ENCODE results near the gene DGCR6L. TPM values are rescaled to one million over a fixed set of nuclear protein-coding genes. Genes with fewer than 3 reads are reported as not detected.
"Not testable (repeated sequence)": the region's sequence is repeated elsewhere in the genome, so short reads cannot be mapped to it uniquely, and the experiment has no call there.

Gene DGCR6L
- total and polyA plus RNA-seq, 8 donors, result 35.5 to 52.2 (median 47.2) TPM

DNA sequence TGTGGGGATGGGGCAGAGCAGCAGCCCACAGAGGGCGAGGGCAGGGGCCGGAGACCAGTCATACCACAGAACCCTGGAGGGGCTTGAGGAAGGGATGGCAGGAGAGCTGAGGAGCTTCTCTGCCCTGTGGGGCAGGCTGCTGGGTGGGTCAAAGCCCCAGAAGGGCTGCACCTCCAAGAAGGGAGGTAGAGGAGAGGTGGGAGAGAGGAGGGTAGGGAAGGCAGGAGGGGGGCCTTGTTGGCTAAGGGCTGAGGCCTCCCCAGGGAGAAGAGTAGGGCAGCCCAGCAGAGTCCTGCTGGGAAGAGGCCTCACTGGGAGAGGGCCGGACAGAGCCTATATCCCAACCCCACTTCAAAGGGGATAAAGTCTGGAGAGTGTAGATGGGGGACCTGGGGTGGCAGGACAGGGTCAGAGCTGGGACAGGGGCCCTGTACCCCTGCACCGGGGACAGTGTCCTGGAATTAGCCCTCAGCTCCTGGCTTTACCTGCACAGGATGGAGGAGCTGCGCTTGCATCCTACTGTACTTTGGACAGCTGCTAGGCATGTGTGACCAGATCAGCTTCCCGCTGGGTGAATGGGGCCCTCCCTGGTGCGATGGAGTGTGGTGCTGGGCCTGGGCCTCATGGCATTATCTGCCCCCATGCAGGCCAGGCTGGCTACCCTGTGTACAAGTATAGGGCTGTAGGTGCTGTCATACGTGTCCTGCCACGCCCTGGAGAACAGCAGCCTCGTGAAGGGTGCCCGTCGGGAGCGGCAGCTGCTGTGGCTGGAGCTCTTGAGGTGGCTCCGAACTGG, 7.3 kb downstream of the DGCR6L start:
- Histone ChIP-seq H3K4me1 (peaks cover 0 to 6% of the 10 kb centered on the region in 2 donors), H3K36me3 (peaks cover 0 to 7% of the 10 kb centered on the region in 2 donors), H3K4me3 (no peak overlapping the region), H3K27me3 (no peaks in the 10 kb centered on the region), H3K27ac (no peak overlapping the region), H3K9me3 (no peaks in the 10 kb centered on the region)
- ATAC-seq (no peak), DNase-seq (peak in 1 of 4 donors; percentile 49)
- intact Hi-C loops (cut with DNase I), result no loop called here
- TF ChIP-seq, protein P1, sequence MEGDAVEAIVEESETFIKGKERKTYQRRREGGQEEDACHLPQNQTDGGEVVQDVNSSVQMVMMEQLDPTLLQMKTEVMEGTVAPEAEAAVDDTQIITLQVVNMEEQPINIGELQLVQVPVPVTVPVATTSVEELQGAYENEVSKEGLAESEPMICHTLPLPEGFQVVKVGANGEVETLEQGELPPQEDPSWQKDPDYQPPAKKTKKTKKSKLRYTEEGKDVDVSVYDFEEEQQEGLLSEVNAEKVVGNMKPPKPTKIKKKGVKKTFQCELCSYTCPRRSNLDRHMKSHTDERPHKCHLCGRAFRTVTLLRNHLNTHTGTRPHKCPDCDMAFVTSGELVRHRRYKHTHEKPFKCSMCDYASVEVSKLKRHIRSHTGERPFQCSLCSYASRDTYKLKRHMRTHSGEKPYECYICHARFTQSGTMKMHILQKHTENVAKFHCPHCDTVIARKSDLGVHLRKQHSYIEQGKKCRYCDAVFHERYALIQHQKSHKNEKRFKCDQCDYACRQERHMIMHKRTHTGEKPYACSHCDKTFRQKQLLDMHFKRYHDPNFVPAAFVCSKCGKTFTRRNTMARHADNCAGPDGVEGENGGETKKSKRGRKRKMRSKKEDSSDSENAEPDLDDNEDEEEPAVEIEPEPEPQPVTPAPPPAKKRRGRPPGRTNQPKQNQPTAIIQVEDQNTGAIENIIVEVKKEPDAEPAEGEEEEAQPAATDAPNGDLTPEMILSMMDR (IDR thresholded peaks at IDR 0.05), result no peak

GRCh38 chr22:20311249-20312062, 8.4 kb downstream of the DGCR6L start:
- ATAC-seq; H3K27me3 ChIP-seq; H3K4me1 ChIP-seq; H3K27ac ChIP-seq; H3K4me3 ChIP-seq; H3K9me3 ChIP-seq; H3K36me3 ChIP-seq; intact Hi-C loops (cut with DNase I): not testable (repeated sequence)
- peak in 2 of 4 donors; percentile 3 to 68 for DNase-seq

GRCh38 chr22:20310773-20311172, 9.1 kb downstream of the DGCR6L start:
- H3K4me3 ChIP-seq; H3K27ac ChIP-seq; intact Hi-C loops (cut with DNase I); H3K4me1 ChIP-seq; ATAC-seq; H3K9me3 ChIP-seq; H3K36me3 ChIP-seq; H3K27me3 ChIP-seq: not testable (repeated sequence)
- DNase-seq, result peak in 2 of 4 donors; percentile 19 to 65

GRCh38 chr22:20310180-20310579, 9.7 kb downstream of the DGCR6L start:
- intact Hi-C loops (cut with DNase I); H3K27me3 ChIP-seq; H3K27ac ChIP-seq; ATAC-seq; H3K4me1 ChIP-seq; H3K9me3 ChIP-seq; H3K4me3 ChIP-seq; H3K36me3 ChIP-seq: not testable (repeated sequence)
- peak in 2 of 4 donors; percentile 10 to 56 for DNase-seq

DNA sequence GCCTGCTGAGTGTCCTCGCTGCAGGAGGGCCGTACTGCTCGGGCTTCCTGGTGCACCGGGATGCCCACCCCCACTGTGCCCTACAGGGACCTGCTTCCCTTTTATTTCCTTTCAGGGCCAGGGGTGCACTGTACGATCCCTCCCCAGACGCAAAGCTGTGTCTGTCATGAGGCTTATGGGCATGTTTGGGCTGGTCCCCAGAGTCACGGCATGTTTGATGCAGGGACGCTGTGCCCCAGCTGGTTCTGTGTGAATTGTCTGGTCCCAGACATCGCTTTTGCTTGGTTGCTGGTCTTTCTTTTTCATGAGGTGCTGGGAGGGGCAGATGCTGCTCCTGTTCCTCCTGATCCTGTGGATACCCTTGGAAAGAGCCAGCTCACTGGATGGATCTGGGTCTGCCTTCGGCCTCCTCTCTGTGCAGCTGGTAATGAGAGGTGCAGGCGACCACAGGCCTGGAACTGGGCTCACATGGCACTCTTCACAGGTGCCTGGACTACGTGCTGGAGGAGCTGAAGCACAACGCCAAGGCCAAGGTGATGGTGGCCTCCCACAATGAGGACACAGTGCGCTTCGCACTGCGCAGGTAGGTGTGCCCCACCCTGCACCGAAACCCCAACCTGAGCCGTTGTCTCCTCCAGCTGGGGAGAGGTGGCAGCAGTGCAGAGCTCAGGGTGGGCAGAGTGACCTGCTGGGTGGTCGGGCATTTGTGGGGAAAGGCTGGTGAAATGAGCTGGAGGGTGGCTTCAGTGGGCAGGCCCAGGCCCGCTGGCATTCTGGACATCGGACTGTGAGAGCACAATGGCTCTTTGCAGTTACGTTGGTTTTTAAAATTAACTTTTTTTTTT, 10.8 kb downstream of the DGCR6L start:
- H3K4me1 ChIP-seq; intact Hi-C loops (cut with DNase I); H3K27me3 ChIP-seq; ATAC-seq; H3K9me3 ChIP-seq; H3K36me3 ChIP-seq; H3K27ac ChIP-seq; H3K4me3 ChIP-seq: not testable (repeated sequence)
- DNase-seq, result peak in 2 of 4 donors; percentile 13 to 57

DNA sequence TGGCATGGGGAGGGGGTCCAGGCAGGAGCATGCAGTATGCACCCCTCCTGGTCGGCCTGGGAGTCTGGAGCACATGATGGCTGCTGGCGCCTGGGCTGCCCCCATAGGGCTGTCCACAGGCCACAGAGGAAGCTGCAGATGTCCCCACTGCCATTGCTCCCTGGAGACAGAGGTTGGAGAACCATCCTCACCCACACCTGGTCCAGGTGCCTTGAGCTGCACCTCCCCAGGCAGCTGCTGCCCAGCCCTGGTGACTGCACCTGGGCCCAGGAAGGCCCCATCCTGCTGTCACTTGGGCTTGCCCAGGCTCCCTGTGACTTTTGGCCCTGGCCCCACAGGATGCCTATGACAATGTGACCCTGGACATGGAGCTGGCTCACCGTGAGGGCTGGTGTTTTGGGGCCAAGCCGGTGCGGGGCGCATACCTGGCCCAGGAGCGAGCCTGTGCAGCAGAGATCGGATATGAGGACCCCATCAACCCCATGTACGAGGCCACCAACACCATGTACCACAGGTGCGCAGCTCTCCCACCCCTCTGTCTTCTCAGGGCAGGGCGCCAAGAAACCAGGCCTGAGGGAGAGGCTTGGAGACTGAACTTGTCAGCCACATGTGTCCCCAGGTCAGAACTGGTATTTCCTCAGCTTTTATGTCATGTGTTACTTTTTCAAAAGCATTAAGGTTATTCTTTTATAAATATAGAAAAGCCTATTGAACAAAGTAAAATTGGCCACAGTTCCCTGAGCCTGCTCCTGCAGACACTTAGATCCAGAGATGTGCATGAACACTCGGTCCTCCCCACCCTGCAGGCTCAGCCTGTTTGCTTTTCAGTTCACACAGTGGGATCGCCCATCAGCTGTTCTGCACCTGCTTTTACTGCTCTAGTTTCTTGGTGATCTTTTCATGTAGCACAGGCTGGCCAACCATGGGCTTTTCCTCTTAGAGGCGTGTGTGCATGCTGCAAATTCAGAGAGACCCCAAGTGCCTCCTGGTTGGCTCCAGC, 12.1 kb downstream of the DGCR6L start:
- DNase-seq, result peak in 2 of 4 donors; percentile 13 to 62
- ATAC-seq; H3K4me3 ChIP-seq; H3K27ac ChIP-seq; H3K4me1 ChIP-seq; H3K27me3 ChIP-seq; H3K9me3 ChIP-seq; H3K36me3 ChIP-seq; intact Hi-C loops (cut with DNase I): not testable (repeated sequence)

DNA sequence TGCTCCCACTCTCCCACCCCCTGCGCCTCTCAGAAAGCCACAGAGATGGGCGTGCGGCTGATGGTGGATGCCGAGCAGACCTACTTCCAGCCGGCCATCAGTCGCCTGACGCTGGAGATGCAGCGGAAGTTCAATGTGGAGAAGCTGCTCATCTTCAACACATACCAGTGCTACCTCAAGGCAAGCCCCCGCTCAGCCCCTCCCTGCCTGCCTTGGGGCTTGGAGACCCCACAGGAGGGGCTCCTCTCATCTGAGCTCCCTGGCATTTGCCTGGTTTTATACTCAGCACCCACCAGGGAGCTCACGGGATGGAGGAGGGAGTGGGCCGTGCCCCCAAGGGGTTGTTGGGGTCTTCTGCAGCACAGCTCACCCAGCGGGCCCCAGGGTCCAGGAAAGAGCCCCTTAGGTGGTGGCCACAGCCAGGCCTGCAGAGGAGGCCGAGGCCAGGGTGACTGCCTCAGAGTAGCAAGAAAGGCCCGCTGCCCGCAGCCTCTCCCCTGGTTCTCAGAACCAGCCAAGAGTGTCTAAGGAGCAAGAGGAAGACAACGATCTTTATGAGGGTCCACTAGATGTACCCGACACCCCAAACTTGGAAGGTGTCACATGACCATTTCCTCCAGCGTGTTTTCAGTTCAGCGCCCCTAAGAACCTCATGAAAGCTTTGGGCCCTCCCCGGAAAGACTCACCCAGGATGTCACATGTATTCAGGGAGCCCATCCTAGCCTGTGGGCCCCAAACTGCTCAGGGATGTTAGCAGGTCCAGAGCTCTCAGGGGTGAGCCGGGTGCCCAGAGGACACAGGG, 13.0 kb downstream of the DGCR6L start:
- ATAC-seq; intact Hi-C loops (cut with DNase I); H3K27ac ChIP-seq; H3K4me1 ChIP-seq; H3K36me3 ChIP-seq; H3K4me3 ChIP-seq; H3K9me3 ChIP-seq: not testable (repeated sequence)
- H3K27me3 ChIP-seq, result peaks cover 0 to 14% of the 10 kb centered on the region in 2 donors
- DNase-seq, result peak in 1 of 4 donors; percentile 57
